Smooth muscle cell (in vitro differentiated cells): ENCODE data around the gene PAX6. TPM values are rescaled to one million over a fixed set of nuclear protein-coding genes. Genes with fewer than 3 reads are reported as not detected.

Source experiments
- DNase-seq: peaks from one replicate; lab custom pipeline; 2025; ENCODE audit not compliant: unreplicated experiment; lab: John Stamatoyannopoulos, UW
- H2AFZ ChIP-seq: fragments of 200-600 bp; sonication (generic); 2 replicates; pipeline ENCODE4 v1.6.0; 2016; ENCODE audit warnings: antibody characterized with exemption, low read depth, mild to moderate bottlenecking
- H3F3A ChIP-seq: fragments of 200-600 bp; sonication (generic); 2 replicates; pipeline ENCODE4 v1.6.0; 2017; ENCODE audit warnings: antibody characterized with exemption, low read depth
- H3K27ac ChIP-seq: fragments of 200-600 bp; sonication (generic); 2 replicates; pipeline ENCODE4 v1.5.1; 2016; ENCODE audit warnings: low read depth, mild to moderate bottlenecking
- H3K27me3 ChIP-seq: fragments of 200-600 bp; sonication (generic); 2 replicates; pipeline ENCODE4 v1.6.1; 2016; ENCODE audit warnings: low read depth, mild to moderate bottlenecking
- H3K36me3 ChIP-seq: fragments of 200-600 bp; sonication (generic); 2 replicates; pipeline ENCODE4 v1.5.1; 2016; ENCODE audit warnings: low read depth
- H3K4me1 ChIP-seq: fragments of 200-600 bp; sonication (generic); 2 replicates; pipeline ENCODE4 v1.5.1; 2016; ENCODE audit warnings: low read depth
- H3K4me2 ChIP-seq: fragments of 200-600 bp; sonication (generic); 2 replicates; pipeline ENCODE4 v1.6.0; 2016; ENCODE audit warnings: mild to moderate bottlenecking
- H3K4me3 ChIP-seq: fragments of 200-600 bp; sonication (generic); 2 replicates; pipeline ENCODE4 v1.5.1; 2016; ENCODE audit warnings: mild to moderate bottlenecking
- H3K79me2 ChIP-seq: fragments of 200-600 bp; sonication (generic); 2 replicates; pipeline ENCODE4 v1.6.0; 2016; ENCODE audit warnings: low read depth, mild to moderate bottlenecking
- H3K9ac ChIP-seq: fragments of 200-600 bp; sonication (generic); 2 replicates; pipeline ENCODE4 v1.6.0; 2016; ENCODE audit warnings: low read depth
- H3K9me3 ChIP-seq: fragments of 200-600 bp; sonication (generic); replicated peaks from 2 replicates; pipeline ENCODE4 v1.5.1; 2016; ENCODE audit warnings: low read depth
- H4K20me1 ChIP-seq: fragments of 200-600 bp; sonication (generic); 2 replicates; pipeline ENCODE4 v1.6.0; 2016; ENCODE audit warnings: low read depth
- WGBS: methylation state at CpG from one replicate; pipeline ENCODE4 v1.1.7; 2016; ENCODE audit warnings: low lambda C conversion rate; 5-methylcytosine and 5-hydroxymethylcytosine counted together
- polyA plus RNA-seq: library from polyadenylated mRNA; unstranded; fragments of >200 nt; fragmentation: Nextera tagmentation; extraction: Ambion mirVana; gene quantifications from 2 replicates; pipeline ENCODE4 v1.2.1, GENCODE V29; 2016
- total RNA-seq: library from RNA; depleted of rRNA; stranded (reverse); fragments of >200 nt; gene quantifications from 2 replicates; pipeline ENCODE4 v1.2.3, GENCODE V29; 2014
- TF ChIP-seq, protein P1 (sequence below): fragments of 200-600 bp; sonication (generic); IDR thresholded peaks from 2 replicates; pipeline ENCODE4 v1.5.1; 2017; ENCODE audit warnings: borderline replicate concordance, mild to moderate bottlenecking, antibody characterized with exemption; ENCODE audit not compliant: insufficient read depth, poor library complexity, severe bottlenecking

The PAX6 gene
- total and polyA plus RNA-seq, 2 experiments from 2014 or later = not detected

DNA sequence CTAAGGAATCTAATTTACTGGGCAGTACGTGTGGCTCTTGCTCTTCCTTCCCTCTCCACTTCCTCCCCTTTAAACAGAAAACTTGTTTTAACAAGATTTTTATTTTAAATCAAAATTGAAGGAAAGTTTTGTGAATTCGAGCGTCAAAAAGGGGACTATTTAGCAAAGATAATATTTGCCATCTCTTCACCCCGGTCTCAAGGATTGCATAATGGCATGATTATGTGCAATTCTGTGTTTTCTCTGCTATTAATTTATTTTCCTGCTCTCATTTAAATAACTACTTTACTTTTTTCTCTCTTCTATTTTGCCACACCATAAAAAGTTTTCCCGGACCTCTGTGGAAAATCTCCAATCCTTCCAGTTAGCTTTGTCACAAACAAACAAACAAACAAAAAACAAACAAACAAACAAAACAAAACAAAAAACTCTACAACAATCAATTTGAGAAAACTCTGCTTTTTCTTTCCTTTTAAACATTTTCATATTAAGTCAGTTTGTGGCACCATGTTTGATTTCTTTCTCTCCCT lies 10.2 kb upstream of the PAX6 start:
- H2AFZ ChIP-seq = no peak overlapping the region
- WGBS = 10% methylated on average over 5 of the region's 5 CpGs
- H3K4me3 ChIP-seq = no peak overlapping the region
- no peaks in the 10 kb centered on the region for H3K9me3 ChIP-seq
- H3K79me2 ChIP-seq = no peaks in the 10 kb centered on the region
- H4K20me1 ChIP-seq = no peaks in the 10 kb centered on the region
- TF ChIP-seq, protein P1, sequence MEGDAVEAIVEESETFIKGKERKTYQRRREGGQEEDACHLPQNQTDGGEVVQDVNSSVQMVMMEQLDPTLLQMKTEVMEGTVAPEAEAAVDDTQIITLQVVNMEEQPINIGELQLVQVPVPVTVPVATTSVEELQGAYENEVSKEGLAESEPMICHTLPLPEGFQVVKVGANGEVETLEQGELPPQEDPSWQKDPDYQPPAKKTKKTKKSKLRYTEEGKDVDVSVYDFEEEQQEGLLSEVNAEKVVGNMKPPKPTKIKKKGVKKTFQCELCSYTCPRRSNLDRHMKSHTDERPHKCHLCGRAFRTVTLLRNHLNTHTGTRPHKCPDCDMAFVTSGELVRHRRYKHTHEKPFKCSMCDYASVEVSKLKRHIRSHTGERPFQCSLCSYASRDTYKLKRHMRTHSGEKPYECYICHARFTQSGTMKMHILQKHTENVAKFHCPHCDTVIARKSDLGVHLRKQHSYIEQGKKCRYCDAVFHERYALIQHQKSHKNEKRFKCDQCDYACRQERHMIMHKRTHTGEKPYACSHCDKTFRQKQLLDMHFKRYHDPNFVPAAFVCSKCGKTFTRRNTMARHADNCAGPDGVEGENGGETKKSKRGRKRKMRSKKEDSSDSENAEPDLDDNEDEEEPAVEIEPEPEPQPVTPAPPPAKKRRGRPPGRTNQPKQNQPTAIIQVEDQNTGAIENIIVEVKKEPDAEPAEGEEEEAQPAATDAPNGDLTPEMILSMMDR = no peak
- H3K36me3 ChIP-seq = no peaks in the 10 kb centered on the region
- no peak overlapping the region for H3K9ac ChIP-seq
- H3F3A ChIP-seq = no peaks in the 10 kb centered on the region
- no peak overlapping the region for H3K4me2 ChIP-seq
- H3K27ac ChIP-seq = no peak overlapping the region
- H3K27me3 ChIP-seq = peaks cover 100% of the 10 kb centered on the region
- H3K4me1 ChIP-seq = peaks cover 55% of the 10 kb centered on the region
- no peak for DNase-seq

DNA sequence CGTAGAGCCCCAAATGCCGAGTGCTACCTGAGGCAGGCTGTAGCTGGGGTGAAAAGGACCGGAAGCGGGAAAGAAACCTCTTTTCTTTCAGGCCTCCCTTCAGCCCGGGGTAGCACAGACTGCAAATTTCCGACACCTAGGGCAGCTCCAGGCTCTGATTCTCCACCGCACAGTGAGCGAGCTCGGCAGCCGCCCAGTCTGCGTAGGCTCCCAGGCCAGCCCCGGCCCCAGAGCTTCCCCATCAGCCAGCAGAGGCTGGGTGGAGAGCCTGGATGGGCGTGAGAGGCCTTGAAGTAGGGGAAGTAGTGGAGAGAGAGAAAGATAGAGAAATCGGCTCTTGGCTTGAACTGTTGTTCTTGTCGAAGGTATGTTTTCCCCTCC lies 9.3 kb upstream of the PAX6 start:
- TF ChIP-seq, protein P1 = no peak
- H3K4me1 ChIP-seq = peaks cover 63% of the 10 kb centered on the region
- WGBS = 2% methylated on average over 15 of the region's 15 CpGs
- no peak overlapping the region for H3K4me3 ChIP-seq
- no peaks in the 10 kb centered on the region for H3K9me3 ChIP-seq
- no peaks in the 10 kb centered on the region for H3K79me2 ChIP-seq
- DNase-seq = no peak
- no peaks in the 10 kb centered on the region for H4K20me1 ChIP-seq
- H2AFZ ChIP-seq = no peak overlapping the region
- no peak overlapping the region for H3K4me2 ChIP-seq
- peaks cover 100% of the 10 kb centered on the region for H3K27me3 ChIP-seq
- H3K27ac ChIP-seq = no peak overlapping the region
- no peaks in the 10 kb centered on the region for H3F3A ChIP-seq
- no peaks in the 10 kb centered on the region for H3K36me3 ChIP-seq
- no peak overlapping the region for H3K9ac ChIP-seq

DNA sequence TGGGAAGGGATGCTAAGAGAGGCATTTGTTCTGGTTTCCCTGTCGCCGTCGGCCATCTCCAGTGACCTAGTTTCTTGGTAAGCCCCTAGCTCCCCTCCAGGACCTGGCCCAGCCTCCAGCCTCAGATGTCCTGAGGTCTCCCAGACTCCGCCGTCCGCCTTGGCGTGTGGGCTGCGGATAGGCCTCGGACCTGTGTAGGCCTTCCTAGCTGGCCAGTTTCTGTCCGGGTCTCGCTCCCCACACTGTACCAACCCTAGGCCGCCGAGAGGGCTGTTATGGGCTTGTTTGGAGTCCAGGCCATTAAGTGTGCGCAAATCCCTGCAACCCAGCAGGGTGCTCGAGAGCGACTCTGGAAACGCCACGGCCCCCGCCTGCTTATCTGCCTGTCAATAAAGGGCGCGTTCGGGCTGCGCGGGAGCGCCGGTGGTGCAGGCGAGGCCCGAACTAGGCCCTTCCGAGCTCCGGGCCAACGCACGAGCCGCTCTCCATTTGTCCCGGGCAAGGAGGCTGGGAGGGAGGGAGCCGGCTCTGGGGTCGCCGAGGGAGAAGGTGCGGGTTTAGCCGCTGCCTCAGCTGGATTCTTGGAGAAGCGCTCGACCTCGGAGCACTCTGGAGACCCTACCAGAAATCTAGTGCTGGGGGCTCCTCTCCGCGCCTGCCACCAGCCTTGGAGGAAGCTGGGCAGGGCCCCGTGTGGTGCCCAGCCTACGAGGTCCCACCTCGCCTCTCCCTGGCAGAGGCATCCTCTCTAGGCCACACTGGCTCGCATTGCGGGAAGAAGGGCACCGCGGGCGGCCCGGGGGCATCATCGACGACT lies 8.7 kb upstream of the PAX6 start:
- no peaks in the 10 kb centered on the region for H4K20me1 ChIP-seq
- peaks cover 69% of the 10 kb centered on the region for H3K4me1 ChIP-seq
- WGBS = 4% methylated on average over 54 of the region's 55 CpGs
- no peaks in the 10 kb centered on the region for H3K79me2 ChIP-seq
- TF ChIP-seq, protein P1 = no peak
- H3K4me2 ChIP-seq = no peak overlapping the region
- no peak overlapping the region for H3K9ac ChIP-seq
- H3F3A ChIP-seq = no peaks in the 10 kb centered on the region
- peaks cover 100% of the 10 kb centered on the region for H3K27me3 ChIP-seq
- H3K9me3 ChIP-seq = no peaks in the 10 kb centered on the region
- no peak overlapping the region for H3K4me3 ChIP-seq
- no peak overlapping the region for H3K27ac ChIP-seq
- no peak overlapping the region for H2AFZ ChIP-seq
- H3K36me3 ChIP-seq = no peaks in the 10 kb centered on the region
- no peak for DNase-seq
